HepG2 (cell line): Measurements from ENCODE around the gene FCAMR. TPM values are rescaled to one million over a fixed set of nuclear protein-coding genes. Genes with fewer than 3 reads are reported as not detected.
A peak's percentile ranks its signal among the peaks of the same experiment; 100 is the strongest.

Source experiments
- ARNT ChIP-seq: fragments of 450-650 bp; IDR thresholded peaks from 2 replicates; pipeline ENCODE4 v1.6.1; 2017
- HDAC6 ChIP-seq: fragments of 200-600 bp; sonication (generic); IDR thresholded peaks from 2 replicates; pipeline ENCODE4 v1.7.0; 2017; ENCODE audit warnings: mild to moderate bottlenecking, antibody characterized with exemption, low read length, low read depth
- PBX2 ChIP-seq: IDR thresholded peaks from 2 replicates; pipeline ENCODE4 v1.6.1; 2016; ENCODE audit warnings: control low read depth
- RXRA ChIP-seq: sonication (generic); formaldehyde crosslinking; IDR thresholded peaks from 2 replicates; pipeline ENCODE4 v1.5.1; 2020; ENCODE audit warnings: missing genetic modification reagents
- SNAPC2 ChIP-seq: sonication (generic); formaldehyde crosslinking; IDR thresholded peaks from 2 replicates; pipeline ENCODE4 v1.8.1; 2022; ENCODE audit warnings: mild to moderate bottlenecking, missing genetic modification reagents
- SNRNP70 ChIP-seq: fragments of 200-400 bp; formaldehyde crosslinking; IDR thresholded peaks from 2 replicates; pipeline ENCODE4 v1.6.1; 2017; ENCODE audit warnings: mild to moderate bottlenecking, low read depth, low read length, moderate library complexity
- STAG1 ChIP-seq: sonication (generic); formaldehyde crosslinking; IDR thresholded peaks from 2 replicates; pipeline ENCODE4 v1.4.0; 2020; ENCODE audit warnings: missing genetic modification reagents
- ZHX1 ChIP-seq: sonication (generic); formaldehyde crosslinking; IDR thresholded peaks from 2 replicates; pipeline ENCODE4 v1.8.1; 2022; ENCODE audit warnings: low read depth, mild to moderate bottlenecking, missing genetic modification reagents
- ZNF160 ChIP-seq: sonication (generic); formaldehyde crosslinking; IDR thresholded peaks from 2 replicates; pipeline ENCODE4 v1.8.0; 2022; ENCODE audit warnings: mild to moderate bottlenecking, inconsistent platforms, missing genetic modification reagents
- ZNF224 ChIP-seq: sonication (generic); formaldehyde crosslinking; IDR thresholded peaks from 2 replicates; pipeline ENCODE4 v1.5.0; 2020; ENCODE audit warnings: mild to moderate bottlenecking, missing genetic modification reagents
- ZNF362 ChIP-seq: sonication (generic); formaldehyde crosslinking; IDR thresholded peaks from 2 replicates; pipeline ENCODE4 v1.4.0; 2020; ENCODE audit warnings: missing genetic modification reagents, mild to moderate bottlenecking, borderline replicate concordance
- ZNF430 ChIP-seq: sonication (generic); formaldehyde crosslinking; IDR thresholded peaks from 2 replicates; pipeline ENCODE4 v1.9.0; 2021; ENCODE audit warnings: mild to moderate bottlenecking, missing genetic modification reagents
- ZNF563 ChIP-seq: sonication (generic); formaldehyde crosslinking; IDR thresholded peaks from 2 replicates; pipeline ENCODE4 v1.8.0; 2022; ENCODE audit warnings: mild to moderate bottlenecking, moderate library complexity, missing genetic modification reagents
- ZNF672 ChIP-seq: sonication (generic); formaldehyde crosslinking; IDR thresholded peaks from 2 replicates; pipeline ENCODE4 v1.8.1; 2022; ENCODE audit warnings: missing genetic modification reagents
- polyA plus RNA-seq, 8 experiments: library from polyadenylated mRNA; depleted of rRNA in 3 of 8; stranded (reverse) in 7 of 8; unstranded in 1 of 8; fragments of >200 nt; fragmentation: Illumina TruSeq in 4 of 8; extraction: Trizol in 4 of 8; gene quantifications; 2 replicates each; pipeline versions ENCODE4 v1.2.1 to v1.2.3, GENCODE V29; 2011 to 2016; ENCODE audit warnings: low read depth in 4 of 8, missing spikeins in 1 of 8, mixed read lengths in 1 of 8; ENCODE audit not compliant: insufficient read depth in 1 of 8
- total RNA-seq, 5 experiments: library from RNA; depleted of rRNA; stranded (reverse); fragments of >200 nt; fragmentation: Illumina TruSeq; extraction: Trizol; gene quantifications; 2 replicates each; pipeline ENCODE4 v1.2.3, GENCODE V29; 2016; ENCODE audit warnings: low read depth in 1 of 5
- TF ChIP-seq, protein P1 (sequence below), 2 experiments: sonication (generic) in 1 of 2; formaldehyde crosslinking in 1 of 2; IDR thresholded peaks; 2 replicates each; pipeline versions ENCODE4 v1.4.0 to v1.6.1; 2016 to 2020; ENCODE audit warnings: borderline replicate concordance in 1 of 2, low read depth in 1 of 2, mild to moderate bottlenecking in 1 of 2, missing genetic modification reagents in 1 of 2
- TF ChIP-seq, protein P2 (sequence below): IDR thresholded peaks from 2 replicates; pipeline ENCODE4 v1.6.1; 2016; ENCODE audit warnings: mild to moderate bottlenecking
- TF ChIP-seq, protein P3 (sequence below): sonication (generic); formaldehyde crosslinking; IDR thresholded peaks from 2 replicates; pipeline ENCODE4 v1.5.1; 2020; ENCODE audit warnings: mild to moderate bottlenecking, moderate library complexity, missing genetic modification reagents

FCAMR gene
- total and polyA plus RNA-seq, 2 of the 13 experiments (the other 11 are each of a cell fraction or from before 2014, with no cell fraction given) = not detected

DNA sequence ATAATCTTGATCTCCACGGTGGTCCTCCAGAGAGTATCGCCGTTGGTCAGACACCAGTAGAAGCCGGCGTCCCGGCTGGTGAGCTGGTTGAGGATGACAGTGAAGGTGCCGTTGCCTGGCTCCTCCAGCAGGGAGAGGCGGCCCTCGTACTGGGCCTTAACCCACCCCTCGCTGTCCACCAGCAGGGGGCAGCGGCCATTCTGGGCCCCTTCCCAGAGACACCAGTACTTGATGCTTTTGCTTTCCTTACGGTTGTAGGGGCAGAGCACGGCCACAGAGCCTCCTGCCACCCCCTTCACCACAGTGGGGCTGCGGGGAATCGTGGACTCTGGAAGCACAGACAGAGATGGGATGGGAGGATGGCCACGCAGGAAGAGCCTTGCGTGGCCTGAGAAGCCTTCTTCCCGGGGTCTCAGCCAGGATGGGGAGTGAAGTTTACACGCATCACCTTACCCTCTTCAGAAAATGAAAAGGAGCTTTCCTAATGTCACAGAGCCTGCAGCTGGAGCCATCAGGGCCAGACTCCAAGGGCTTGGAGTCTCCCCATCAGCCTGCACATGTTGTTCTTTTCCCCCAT, 34.7 kb downstream of the FCAMR start (continued):
- TF ChIP-seq ZHX1 (no peak), ZNF430 (CRISPR knock-in tag) (no peak), ZNF563 (no peak), PBX2 (CRISPR knock-in tag) (no peak), HDAC6 (no peak), RXRA (0 out of 2 replicates have a peak, but pooled peaks have one; percentile 13), ZNF160 (CRISPR knock-in tag) (no peak), ZNF224 (CRISPR knock-in tag) (no peak), SNRNP70 (no peak), ZNF672 (CRISPR knock-in tag) (no peak), ARNT (no peak), SNAPC2 (CRISPR knock-in tag) (no peak), ZNF362 (CRISPR knock-in tag) (no peak), STAG1 (CRISPR knock-in tag) (peak; percentile 92)
- TF ChIP-seq, protein P1, sequence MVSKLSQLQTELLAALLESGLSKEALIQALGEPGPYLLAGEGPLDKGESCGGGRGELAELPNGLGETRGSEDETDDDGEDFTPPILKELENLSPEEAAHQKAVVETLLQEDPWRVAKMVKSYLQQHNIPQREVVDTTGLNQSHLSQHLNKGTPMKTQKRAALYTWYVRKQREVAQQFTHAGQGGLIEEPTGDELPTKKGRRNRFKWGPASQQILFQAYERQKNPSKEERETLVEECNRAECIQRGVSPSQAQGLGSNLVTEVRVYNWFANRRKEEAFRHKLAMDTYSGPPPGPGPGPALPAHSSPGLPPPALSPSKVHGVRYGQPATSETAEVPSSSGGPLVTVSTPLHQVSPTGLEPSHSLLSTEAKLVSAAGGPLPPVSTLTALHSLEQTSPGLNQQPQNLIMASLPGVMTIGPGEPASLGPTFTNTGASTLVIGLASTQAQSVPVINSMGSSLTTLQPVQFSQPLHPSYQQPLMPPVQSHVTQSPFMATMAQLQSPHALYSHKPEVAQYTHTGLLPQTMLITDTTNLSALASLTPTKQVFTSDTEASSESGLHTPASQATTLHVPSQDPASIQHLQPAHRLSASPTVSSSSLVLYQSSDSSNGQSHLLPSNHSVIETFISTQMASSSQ (IDR thresholded peaks at IDR 0.05; ENCODE audit: low read depth) = no peak
- TF ChIP-seq, protein P1 (CRISPR knock-in tag; IDR thresholded peaks at IDR 0.05; ENCODE audit: borderline replicate concordance) = no peak
- TF ChIP-seq, protein P2, sequence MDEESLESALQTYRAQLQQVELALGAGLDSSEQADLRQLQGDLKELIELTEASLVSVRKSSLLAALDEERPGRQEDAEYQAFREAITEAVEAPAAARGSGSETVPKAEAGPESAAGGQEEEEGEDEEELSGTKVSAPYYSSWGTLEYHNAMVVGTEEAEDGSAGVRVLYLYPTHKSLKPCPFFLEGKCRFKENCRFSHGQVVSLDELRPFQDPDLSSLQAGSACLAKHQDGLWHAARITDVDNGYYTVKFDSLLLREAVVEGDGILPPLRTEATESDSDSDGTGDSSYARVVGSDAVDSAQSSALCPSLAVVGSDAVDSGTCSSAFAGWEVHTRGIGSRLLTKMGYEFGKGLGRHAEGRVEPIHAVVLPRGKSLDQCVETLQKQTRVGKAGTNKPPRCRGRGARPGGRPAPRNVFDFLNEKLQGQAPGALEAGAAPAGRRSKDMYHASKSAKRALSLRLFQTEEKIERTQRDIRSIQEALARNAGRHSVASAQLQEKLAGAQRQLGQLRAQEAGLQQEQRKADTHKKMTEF (CRISPR knock-in tag) = no peak
- TF ChIP-seq, protein P3, sequence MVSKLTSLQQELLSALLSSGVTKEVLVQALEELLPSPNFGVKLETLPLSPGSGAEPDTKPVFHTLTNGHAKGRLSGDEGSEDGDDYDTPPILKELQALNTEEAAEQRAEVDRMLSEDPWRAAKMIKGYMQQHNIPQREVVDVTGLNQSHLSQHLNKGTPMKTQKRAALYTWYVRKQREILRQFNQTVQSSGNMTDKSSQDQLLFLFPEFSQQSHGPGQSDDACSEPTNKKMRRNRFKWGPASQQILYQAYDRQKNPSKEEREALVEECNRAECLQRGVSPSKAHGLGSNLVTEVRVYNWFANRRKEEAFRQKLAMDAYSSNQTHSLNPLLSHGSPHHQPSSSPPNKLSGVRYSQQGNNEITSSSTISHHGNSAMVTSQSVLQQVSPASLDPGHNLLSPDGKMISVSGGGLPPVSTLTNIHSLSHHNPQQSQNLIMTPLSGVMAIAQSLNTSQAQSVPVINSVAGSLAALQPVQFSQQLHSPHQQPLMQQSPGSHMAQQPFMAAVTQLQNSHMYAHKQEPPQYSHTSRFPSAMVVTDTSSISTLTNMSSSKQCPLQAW (CRISPR knock-in tag) = peak; percentile 54; the same call in 1 of the 2 replicates
